ENCODE measurements around the gene PAX7.

PAX7 gene

DNA sequence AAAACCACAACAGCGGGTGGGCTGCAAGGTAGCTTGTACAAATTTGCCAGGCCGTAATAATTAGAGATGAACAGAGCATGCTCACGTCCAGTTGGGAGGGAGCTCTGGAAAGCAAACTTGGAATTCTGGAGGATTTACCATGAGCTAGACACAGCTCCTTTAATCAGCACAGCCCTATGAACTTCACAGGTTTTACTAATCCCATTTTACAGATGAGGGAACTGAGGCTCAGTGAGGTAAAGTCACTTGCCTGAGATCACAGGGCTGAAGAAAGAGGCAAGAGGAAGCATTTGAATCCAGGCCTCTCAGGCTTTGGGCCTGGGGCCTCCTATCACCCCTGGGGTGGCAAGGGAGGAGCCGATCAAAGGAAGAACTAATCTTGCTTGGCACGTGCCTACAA is 24.0 kb downstream of the PAX7 start:
- H3K4me3 ChIP-seq (ENCODE audit: low read length) = no peak overlapping the region
- H3K79me2 ChIP-seq (ENCODE audit: low read length) = no peaks in the 10 kb centered on the region
- H3K9ac ChIP-seq (ENCODE audit: low read length) = no peak overlapping the region
- no peaks in the 10 kb centered on the region for H3K36me3 ChIP-seq (replicated peaks; ENCODE audit: low read depth, low read length)
- H3K9me3 ChIP-seq (ENCODE audit: insufficient read depth, low read length) = no peaks in the 10 kb centered on the region
- no peaks in the 10 kb centered on the region for H3K4me1 ChIP-seq (ENCODE audit: low read length)
- H3K27me3 ChIP-seq (ENCODE audit: low read depth, low read length) = no peaks in the 10 kb centered on the region
- no peak overlapping the region for H3K27ac ChIP-seq (ENCODE audit: low read length)
- no peaks in the 10 kb centered on the region for H4K20me1 ChIP-seq (ENCODE audit: insufficient read depth, low read length)
- TF ChIP-seq, protein P1, sequence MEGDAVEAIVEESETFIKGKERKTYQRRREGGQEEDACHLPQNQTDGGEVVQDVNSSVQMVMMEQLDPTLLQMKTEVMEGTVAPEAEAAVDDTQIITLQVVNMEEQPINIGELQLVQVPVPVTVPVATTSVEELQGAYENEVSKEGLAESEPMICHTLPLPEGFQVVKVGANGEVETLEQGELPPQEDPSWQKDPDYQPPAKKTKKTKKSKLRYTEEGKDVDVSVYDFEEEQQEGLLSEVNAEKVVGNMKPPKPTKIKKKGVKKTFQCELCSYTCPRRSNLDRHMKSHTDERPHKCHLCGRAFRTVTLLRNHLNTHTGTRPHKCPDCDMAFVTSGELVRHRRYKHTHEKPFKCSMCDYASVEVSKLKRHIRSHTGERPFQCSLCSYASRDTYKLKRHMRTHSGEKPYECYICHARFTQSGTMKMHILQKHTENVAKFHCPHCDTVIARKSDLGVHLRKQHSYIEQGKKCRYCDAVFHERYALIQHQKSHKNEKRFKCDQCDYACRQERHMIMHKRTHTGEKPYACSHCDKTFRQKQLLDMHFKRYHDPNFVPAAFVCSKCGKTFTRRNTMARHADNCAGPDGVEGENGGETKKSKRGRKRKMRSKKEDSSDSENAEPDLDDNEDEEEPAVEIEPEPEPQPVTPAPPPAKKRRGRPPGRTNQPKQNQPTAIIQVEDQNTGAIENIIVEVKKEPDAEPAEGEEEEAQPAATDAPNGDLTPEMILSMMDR (IDR thresholded peaks at IDR 0.05; ENCODE audit: low read depth, low read length) = no peak
- TF ChIP-seq EZH2phosphoT487 (IDR thresholded peaks at IDR 0.05; ENCODE audit: low read depth) = no peak
- H2AFZ ChIP-seq (ENCODE audit: low read depth, low read length) = no peak overlapping the region
- no peak overlapping the region for H3K4me2 ChIP-seq (ENCODE audit: low read length)

DNA sequence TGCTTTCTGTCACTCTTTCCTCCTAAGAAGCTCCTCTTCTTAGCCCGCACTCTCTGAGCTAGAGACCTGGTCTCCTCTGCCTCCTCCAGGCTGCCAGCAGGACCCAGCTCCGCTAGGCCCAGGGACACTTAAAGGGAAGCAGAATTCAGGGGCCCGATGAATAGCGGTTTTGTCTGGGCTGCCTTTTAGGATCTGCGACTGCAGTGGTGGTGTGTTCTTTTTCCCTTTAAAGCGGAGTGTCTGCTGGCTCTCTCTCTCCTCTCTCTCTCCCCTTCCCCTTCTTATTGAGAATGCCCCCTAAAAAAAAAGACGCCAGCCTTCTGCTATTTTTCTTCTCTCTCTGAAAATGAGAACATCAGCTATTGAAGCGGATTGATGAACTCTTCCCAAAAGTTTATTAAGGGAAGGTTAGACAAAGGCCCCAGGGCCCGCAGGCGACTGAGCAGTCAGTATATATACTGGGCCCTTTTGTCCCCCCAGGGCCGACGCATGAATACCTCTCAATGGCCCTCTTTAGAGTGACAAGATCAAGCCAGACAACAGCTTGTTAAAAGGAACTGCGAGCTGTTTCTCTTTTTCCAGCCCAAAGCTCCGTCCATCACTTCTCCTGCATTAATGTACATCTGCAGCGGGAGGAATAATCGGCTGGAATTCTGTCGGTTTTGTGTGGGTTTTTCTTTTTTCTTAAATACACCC is 27.0 kb downstream of the PAX7 start:
- H4K20me1 ChIP-seq (ENCODE audit: insufficient read depth, low read length) = no peaks in the 10 kb centered on the region
- no peaks in the 10 kb centered on the region for H3K27me3 ChIP-seq (ENCODE audit: low read depth, low read length)
- no peak overlapping the region for H3K4me2 ChIP-seq (ENCODE audit: low read length)
- no peak overlapping the region for H3K27ac ChIP-seq (ENCODE audit: low read length)
- no peak for TF ChIP-seq EZH2phosphoT487 (IDR thresholded peaks at IDR 0.05; ENCODE audit: low read depth)
- TF ChIP-seq, protein P1 (IDR thresholded peaks at IDR 0.05; ENCODE audit: low read depth, low read length) = no peak
- no peaks in the 10 kb centered on the region for H3K79me2 ChIP-seq (ENCODE audit: low read length)
- H3K4me1 ChIP-seq (ENCODE audit: low read length) = no peaks in the 10 kb centered on the region
- H3K4me3 ChIP-seq (ENCODE audit: low read length) = no peak overlapping the region
- no peaks in the 10 kb centered on the region for H3K36me3 ChIP-seq (replicated peaks; ENCODE audit: low read depth, low read length)
- H2AFZ ChIP-seq (ENCODE audit: low read depth, low read length) = no peak overlapping the region
- H3K9me3 ChIP-seq (ENCODE audit: insufficient read depth, low read length) = no peaks in the 10 kb centered on the region
- no peak overlapping the region for H3K9ac ChIP-seq (ENCODE audit: low read length)

DNA sequence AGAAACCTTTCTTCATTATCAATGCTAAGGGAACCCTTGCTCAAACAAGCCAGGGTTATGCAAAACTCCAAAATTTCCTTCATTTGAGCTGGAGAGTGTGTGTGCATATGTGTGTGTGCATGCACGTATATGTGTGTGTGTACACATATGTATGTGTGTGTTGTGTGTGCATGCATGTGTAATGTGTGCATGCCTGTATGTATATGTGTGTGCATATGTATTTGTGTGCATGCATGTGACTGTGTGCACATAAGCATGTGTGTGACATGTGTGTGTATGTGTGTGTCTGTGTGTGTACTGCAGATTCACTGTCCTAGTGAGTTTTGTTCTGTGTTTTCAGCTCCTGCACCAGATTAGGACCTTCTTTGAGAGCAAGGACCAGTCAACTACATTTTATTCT is 28.2 kb downstream of the PAX7 start:
- no peaks in the 10 kb centered on the region for H3K9me3 ChIP-seq (ENCODE audit: insufficient read depth, low read length)
- H3K4me3 ChIP-seq (ENCODE audit: low read length) = no peak overlapping the region
- H3K36me3 ChIP-seq (replicated peaks; ENCODE audit: low read depth, low read length) = no peaks in the 10 kb centered on the region
- H3K27ac ChIP-seq (ENCODE audit: low read length) = no peak overlapping the region
- H3K9ac ChIP-seq (ENCODE audit: low read length) = no peak overlapping the region
- no peaks in the 10 kb centered on the region for H3K79me2 ChIP-seq (ENCODE audit: low read length)
- H2AFZ ChIP-seq (ENCODE audit: low read depth, low read length) = no peak overlapping the region
- TF ChIP-seq, protein P1 (IDR thresholded peaks at IDR 0.05; ENCODE audit: low read depth, low read length) = no peak
- no peak for TF ChIP-seq EZH2phosphoT487 (IDR thresholded peaks at IDR 0.05; ENCODE audit: low read depth)
- H3K27me3 ChIP-seq (ENCODE audit: low read depth, low read length) = no peaks in the 10 kb centered on the region
- H4K20me1 ChIP-seq (ENCODE audit: insufficient read depth, low read length) = no peaks in the 10 kb centered on the region
- no peak overlapping the region for H3K4me2 ChIP-seq (ENCODE audit: low read length)
- no peaks in the 10 kb centered on the region for H3K4me1 ChIP-seq (ENCODE audit: low read length)

DNA sequence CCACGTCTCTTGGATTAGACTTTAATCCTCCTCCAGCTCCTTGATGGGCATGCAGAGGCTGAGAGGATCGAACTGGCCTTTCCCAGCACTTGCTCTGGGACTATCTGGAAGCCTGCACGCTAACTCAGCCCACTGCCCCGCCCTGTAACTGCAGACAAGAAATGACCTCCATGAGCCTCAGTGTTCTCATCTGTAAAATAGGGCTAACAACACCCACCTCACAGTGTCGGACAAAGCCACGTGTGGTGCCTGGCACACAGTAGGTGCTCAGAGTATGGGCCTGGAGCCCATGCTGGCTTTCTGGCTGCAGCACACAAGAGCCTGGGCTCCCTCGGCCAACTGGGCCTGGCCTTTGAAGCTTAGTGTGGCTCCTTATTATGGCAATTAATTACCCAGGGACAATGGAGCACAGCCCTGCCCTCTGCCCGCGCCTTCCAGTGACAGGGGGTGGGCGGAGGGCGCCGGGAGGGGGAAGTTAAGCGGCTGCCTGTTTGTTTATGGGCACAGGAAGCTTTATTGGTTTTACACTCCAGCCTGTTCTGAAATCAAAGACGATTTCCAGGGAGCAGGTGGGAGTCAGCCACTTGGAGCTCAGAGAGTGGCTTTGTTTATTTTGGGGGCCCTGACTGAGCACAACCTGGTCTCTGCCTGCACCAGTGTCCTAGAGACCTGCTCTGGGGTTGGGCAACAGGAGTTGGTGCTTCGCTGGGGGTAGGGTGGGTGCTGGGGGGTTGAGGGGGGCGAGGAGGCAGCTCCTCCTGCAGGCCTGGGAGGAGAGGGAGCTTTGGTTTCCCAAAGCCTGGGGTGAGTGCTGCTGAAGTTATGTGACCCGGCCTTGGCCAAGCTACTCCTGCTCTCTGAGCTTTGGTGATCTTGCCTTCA is 31.0 kb downstream of the PAX7 start:
- Histone ChIP-seq H3K27me3 (ENCODE audit: low read depth, low read length) (peaks cover 5% of the 10 kb centered on the region; the same call in 1 of the 2 replicates), H3K9me3 (ENCODE audit: insufficient read depth, low read length) (no peaks in the 10 kb centered on the region), H3K4me3 (ENCODE audit: low read length) (no peak overlapping the region), H3K9ac (ENCODE audit: low read length) (no peak overlapping the region), H3K79me2 (ENCODE audit: low read length) (no peaks in the 10 kb centered on the region), H3K4me2 (ENCODE audit: low read length) (no peak overlapping the region), H2AFZ (ENCODE audit: low read depth, low read length) (no peak overlapping the region), H3K4me1 (ENCODE audit: low read length) (no peaks in the 10 kb centered on the region), H3K36me3 (replicated peaks; ENCODE audit: low read depth, low read length) (no peaks in the 10 kb centered on the region), H3K27ac (ENCODE audit: low read length) (no peak overlapping the region), H4K20me1 (ENCODE audit: insufficient read depth, low read length) (no peaks in the 10 kb centered on the region)
- no peak for TF ChIP-seq EZH2phosphoT487 (IDR thresholded peaks at IDR 0.05; ENCODE audit: low read depth)
- TF ChIP-seq, protein P1 (IDR thresholded peaks at IDR 0.05; ENCODE audit: low read depth, low read length) = no peak
